ENCODE data around the gene KCNMB4. TPM values are rescaled to one million over a fixed set of nuclear protein-coding genes. Genes with fewer than 3 reads are reported as not detected.

The KCNMB4 gene
- total RNA-seq, 4 donors from 2014 or later = 1.1 to 10.9 (median 1.4) TPM

DNA sequence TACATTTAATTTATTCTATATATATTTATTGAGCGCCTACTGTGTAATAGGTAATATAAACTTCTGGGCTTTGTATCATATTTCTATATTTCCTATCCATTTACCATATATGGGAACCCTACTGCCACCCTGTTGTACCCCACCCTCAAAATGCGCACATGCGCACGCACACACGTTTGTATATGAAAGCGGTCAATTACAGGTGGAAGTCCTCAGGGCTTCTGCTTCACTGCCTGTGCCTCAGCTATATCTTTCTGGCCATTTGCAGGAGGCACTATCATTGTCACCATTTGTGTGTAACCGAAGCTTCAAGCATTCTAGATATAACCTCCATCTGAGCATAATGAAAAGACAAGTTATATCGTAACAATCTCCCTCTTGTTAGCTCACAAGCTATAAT lies 31.3 kb upstream of the KCNMB4 start:
- Histone ChIP-seq H3K27me3 (no peaks in the 10 kb centered on the region), H3K9me3 (no peaks in the 10 kb centered on the region), H3K4me3 (no peak overlapping the region), H3K4me1 (no peaks in the 10 kb centered on the region), H3K36me3 (peaks cover 0 to 41% (median 15%) of the 10 kb centered on the region in 4 donors), H3K27ac (no peak overlapping the region)
- in situ Hi-C loops (cut with MboI; ENCODE audit: low pct_ligation_motif_present in 1 of 4, low pct_unique_long_range_greater_than_20kb in 1 of 4, low sequenced_read_pairs in 3 of 4) (no loop called here), intact Hi-C loops (cut with DNase I; ENCODE audit: low total_unique reads) (no loop called here)
- TF ChIP-seq EP300 (IDR thresholded peaks at IDR 0.05; ENCODE audit: low read depth) = no peak
- TF ChIP-seq POLR2A (IDR thresholded peaks at IDR 0.05) = no peak
- no peak for TF ChIP-seq POLR2AphosphoS5 (IDR thresholded peaks at IDR 0.05)
- TF ChIP-seq, protein P1, sequence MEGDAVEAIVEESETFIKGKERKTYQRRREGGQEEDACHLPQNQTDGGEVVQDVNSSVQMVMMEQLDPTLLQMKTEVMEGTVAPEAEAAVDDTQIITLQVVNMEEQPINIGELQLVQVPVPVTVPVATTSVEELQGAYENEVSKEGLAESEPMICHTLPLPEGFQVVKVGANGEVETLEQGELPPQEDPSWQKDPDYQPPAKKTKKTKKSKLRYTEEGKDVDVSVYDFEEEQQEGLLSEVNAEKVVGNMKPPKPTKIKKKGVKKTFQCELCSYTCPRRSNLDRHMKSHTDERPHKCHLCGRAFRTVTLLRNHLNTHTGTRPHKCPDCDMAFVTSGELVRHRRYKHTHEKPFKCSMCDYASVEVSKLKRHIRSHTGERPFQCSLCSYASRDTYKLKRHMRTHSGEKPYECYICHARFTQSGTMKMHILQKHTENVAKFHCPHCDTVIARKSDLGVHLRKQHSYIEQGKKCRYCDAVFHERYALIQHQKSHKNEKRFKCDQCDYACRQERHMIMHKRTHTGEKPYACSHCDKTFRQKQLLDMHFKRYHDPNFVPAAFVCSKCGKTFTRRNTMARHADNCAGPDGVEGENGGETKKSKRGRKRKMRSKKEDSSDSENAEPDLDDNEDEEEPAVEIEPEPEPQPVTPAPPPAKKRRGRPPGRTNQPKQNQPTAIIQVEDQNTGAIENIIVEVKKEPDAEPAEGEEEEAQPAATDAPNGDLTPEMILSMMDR (IDR thresholded peaks at IDR 0.05) = no peak
- no peak for DNase-seq
- WGBS, 2 donors (ENCODE audit: low coverage in 1 of 2) = 96 to 99% methylated on average over 8 of the region's 8 CpGs

DNA sequence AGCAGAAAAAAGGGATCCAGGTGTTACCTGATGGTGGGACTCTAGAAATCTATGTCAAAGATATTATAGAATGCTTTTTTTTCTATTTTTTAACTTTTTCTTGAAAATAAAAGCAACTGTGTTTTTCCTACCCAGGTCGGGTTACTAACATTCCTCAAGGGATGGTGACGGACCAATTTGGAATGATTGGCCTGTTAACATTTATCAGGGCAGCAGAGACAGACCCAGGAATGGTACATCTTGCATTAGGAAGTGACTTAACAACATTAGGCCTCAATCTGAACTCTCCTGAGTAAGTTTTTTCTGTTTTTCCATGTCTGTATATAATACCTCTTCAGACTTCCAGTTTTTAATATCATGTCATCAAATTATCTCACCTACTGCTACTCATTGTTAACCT lies 27.6 kb upstream of the KCNMB4 start:
- Histone ChIP-seq H3K4me1 (no peaks in the 10 kb centered on the region), H3K9me3 (no peaks in the 10 kb centered on the region), H3K27ac (no peak overlapping the region), H3K4me3 (no peak overlapping the region), H3K27me3 (no peaks in the 10 kb centered on the region), H3K36me3 (peaks cover 0 to 66% (median 31%) of the 10 kb centered on the region in 4 donors)
- intact Hi-C loops (cut with DNase I; ENCODE audit: low total_unique reads) (no loop called here), in situ Hi-C loops (cut with MboI; ENCODE audit: low pct_ligation_motif_present in 1 of 4, low pct_unique_long_range_greater_than_20kb in 1 of 4, low sequenced_read_pairs in 3 of 4) (no loop called here)
- 92 to 97% methylated on average over 2 of the region's 2 CpGs for WGBS, 2 donors (ENCODE audit: low coverage in 1 of 2)
- no peak for DNase-seq
- TF ChIP-seq POLR2A (IDR thresholded peaks at IDR 0.05) (no peak), EP300 (IDR thresholded peaks at IDR 0.05; ENCODE audit: low read depth) (no peak), POLR2AphosphoS5 (IDR thresholded peaks at IDR 0.05) (no peak)
- TF ChIP-seq, protein P1 (IDR thresholded peaks at IDR 0.05) = no peak

DNA sequence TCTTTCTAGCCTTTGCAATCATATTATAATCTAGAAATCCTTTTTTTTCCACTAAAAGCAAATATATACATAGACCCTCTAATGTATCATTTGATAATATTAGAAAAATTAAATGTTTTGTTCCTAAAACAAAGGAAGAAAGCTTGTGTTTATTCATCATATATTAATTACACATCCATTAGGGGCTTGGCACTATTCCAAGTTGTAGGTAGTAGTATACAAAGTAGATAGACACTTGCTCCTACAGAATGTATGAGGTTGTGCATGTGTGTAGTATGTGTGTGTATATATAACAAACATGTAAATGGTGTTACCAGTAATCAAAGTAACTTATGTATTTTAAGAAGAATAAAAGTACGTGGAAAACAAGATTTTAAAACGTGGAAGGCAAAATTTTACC lies 15.0 kb upstream of the KCNMB4 start:
- TF ChIP-seq, protein P1 (IDR thresholded peaks at IDR 0.05) = no peak
- TF ChIP-seq POLR2A (IDR thresholded peaks at IDR 0.05) (no peak), POLR2AphosphoS5 (IDR thresholded peaks at IDR 0.05) (no peak), EP300 (IDR thresholded peaks at IDR 0.05; ENCODE audit: low read depth) (no peak)
- intact Hi-C loops (cut with DNase I; ENCODE audit: low total_unique reads) = no loop called here
- WGBS, 2 donors (ENCODE audit: low coverage in 1 of 2) = 92 to 94% methylated on average over 2 of the region's 2 CpGs
- no peaks in the 10 kb centered on the region for H3K4me1 ChIP-seq
- H3K36me3 ChIP-seq = peaks cover 0 to 28% (median 10%) of the 10 kb centered on the region in 4 donors
- no peak for DNase-seq
- no peak overlapping the region for H3K4me3 ChIP-seq
- no peaks in the 10 kb centered on the region for H3K27me3 ChIP-seq
- in situ Hi-C loops (cut with MboI; ENCODE audit: low pct_ligation_motif_present in 1 of 4, low pct_unique_long_range_greater_than_20kb in 1 of 4, low sequenced_read_pairs in 3 of 4) = loop anchor here in 2 of 4 donors (25.0 kb wide), 2 partner anchors 114 to 439 kb away; partner anchors contain the start of gene CNOT2 (in 1 of the 2)
- no peak overlapping the region for H3K27ac ChIP-seq
- no peaks in the 10 kb centered on the region for H3K9me3 ChIP-seq

DNA sequence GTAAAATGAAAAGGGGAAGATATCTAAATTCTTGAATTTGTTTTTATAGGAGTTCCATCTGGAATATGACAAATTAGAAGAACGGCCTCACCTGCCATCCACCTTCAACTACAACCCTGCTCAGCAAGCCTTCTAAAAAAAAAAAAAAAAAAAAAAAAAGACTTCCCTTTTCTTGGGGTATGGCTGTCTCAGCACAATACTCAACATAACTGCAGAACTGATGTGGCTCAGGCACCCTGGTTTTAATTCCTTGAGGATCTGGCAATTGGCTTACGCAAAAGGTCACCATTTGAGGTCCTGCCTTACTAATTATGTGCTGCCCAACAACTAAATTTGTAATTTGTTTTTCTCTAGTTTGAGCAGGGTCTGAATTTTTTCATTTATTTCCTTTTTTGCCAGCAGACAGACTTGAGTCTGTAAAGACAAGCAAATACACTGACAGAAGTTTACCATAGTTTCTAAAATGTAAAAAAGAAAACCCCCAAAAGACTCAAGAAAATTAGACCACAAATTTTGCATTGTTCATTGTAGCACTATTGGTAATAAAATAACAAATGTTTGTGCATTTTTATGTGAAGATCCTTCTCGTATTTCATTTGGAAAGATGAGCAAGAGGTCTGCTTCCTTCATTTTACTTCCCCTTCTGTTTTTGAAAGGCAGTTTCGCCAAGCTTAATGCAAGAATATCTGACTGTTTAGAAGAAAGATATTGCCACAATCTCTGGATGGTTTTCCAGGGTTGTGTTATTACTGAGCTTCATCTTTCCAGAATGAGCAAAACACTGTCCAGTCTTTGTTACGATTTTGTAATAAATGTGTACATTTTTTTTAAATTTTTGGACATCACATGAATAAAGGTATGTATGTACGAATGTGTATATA lies 12.1 kb upstream of the KCNMB4 start:
- H3K36me3 ChIP-seq = peaks cover 0 to 22% (median 5%) of the 10 kb centered on the region in 4 donors
- TF ChIP-seq POLR2AphosphoS5 (IDR thresholded peaks at IDR 0.05) (no peak), POLR2A (IDR thresholded peaks at IDR 0.05) (no peak), EP300 (IDR thresholded peaks at IDR 0.05; ENCODE audit: low read depth) (no peak)
- TF ChIP-seq, protein P1 (IDR thresholded peaks at IDR 0.05) = no peak
- no peaks in the 10 kb centered on the region for H3K4me1 ChIP-seq
- 87 to 88% methylated on average over 6 of the region's 6 CpGs for WGBS, 2 donors (ENCODE audit: low coverage in 1 of 2)
- no peak overlapping the region for H3K4me3 ChIP-seq
- H3K27me3 ChIP-seq = no peaks in the 10 kb centered on the region
- intact Hi-C loops (cut with DNase I; ENCODE audit: low total_unique reads) (no loop called here), in situ Hi-C loops (cut with MboI; ENCODE audit: low pct_ligation_motif_present in 1 of 4, low pct_unique_long_range_greater_than_20kb in 1 of 4, low sequenced_read_pairs in 3 of 4) (loop anchor here in 2 of 4 donors (25.0 kb wide), 2 partner anchors 117 to 442 kb away; partner anchors contain the start of gene CNOT2 (in 1 of the 2))
- no peak overlapping the region for H3K27ac ChIP-seq
- H3K9me3 ChIP-seq = no peaks in the 10 kb centered on the region
- no peak for DNase-seq

Data from transverse colon (tissue), 4 donors.